Measurements from ENCODE around the gene CACNA1B. TPM values are rescaled to one million over a fixed set of nuclear protein-coding genes. Genes with fewer than 3 reads are reported as not detected.

CACNA1B gene
- total RNA-seq, 1 experiment from 2014 or later = 0.34 TPM

DNA sequence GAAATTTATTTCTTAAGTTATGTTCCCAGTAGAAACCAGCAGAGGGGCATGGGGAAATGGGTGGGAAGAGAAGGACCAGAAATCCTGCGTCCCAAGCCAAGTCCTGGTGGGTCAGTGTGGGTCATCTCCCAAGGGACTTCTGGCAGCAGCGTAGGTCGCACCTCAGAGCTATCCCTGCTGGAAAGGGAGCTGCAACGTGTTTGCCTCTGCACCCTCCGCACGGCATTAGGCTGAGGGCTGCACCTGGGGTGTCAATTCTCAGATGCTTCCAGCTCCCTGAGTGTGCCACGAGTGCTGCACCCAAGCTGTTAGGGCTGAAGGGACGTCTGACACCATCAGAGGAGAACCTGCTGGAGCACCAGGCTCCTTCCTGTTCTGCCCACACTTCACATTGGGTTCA lies 182.8 kb downstream of the CACNA1B start:
- ChIA-PET POLR2A (ENCODE audit: low non-redundant PET) (no interaction called here), CTCF (no interaction called here)
- no peaks in the 10 kb centered on the region for H3K27me3 ChIP-seq (replicated peaks; ENCODE audit: insufficient read depth, low read depth, low read length, poor library complexity)
- no peak for TF ChIP-seq EZH2 (IDR thresholded peaks at IDR 0.05; ENCODE audit: borderline replicate concordance, low read depth, low read length, poor library complexity, severe bottlenecking)
- TF ChIP-seq, protein P1, sequence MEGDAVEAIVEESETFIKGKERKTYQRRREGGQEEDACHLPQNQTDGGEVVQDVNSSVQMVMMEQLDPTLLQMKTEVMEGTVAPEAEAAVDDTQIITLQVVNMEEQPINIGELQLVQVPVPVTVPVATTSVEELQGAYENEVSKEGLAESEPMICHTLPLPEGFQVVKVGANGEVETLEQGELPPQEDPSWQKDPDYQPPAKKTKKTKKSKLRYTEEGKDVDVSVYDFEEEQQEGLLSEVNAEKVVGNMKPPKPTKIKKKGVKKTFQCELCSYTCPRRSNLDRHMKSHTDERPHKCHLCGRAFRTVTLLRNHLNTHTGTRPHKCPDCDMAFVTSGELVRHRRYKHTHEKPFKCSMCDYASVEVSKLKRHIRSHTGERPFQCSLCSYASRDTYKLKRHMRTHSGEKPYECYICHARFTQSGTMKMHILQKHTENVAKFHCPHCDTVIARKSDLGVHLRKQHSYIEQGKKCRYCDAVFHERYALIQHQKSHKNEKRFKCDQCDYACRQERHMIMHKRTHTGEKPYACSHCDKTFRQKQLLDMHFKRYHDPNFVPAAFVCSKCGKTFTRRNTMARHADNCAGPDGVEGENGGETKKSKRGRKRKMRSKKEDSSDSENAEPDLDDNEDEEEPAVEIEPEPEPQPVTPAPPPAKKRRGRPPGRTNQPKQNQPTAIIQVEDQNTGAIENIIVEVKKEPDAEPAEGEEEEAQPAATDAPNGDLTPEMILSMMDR (conservative IDR thresholded peaks at IDR 0.05; ENCODE audit: low read depth, low read length) = no peak
- H3K27ac ChIP-seq (ENCODE audit: low read depth, low read length, poor library complexity, severe bottlenecking) = no peak overlapping the region
- no peaks in the 10 kb centered on the region for H3K4me1 ChIP-seq (ENCODE audit: insufficient read depth, low read length, poor library complexity, severe bottlenecking)
- intact Hi-C loops (cut with micrococcal nuclease; ENCODE audit: unreplicated experiment) = no loop called here
- H3K36me3 ChIP-seq (ENCODE audit: insufficient read depth, low read length, poor library complexity, severe bottlenecking) = no peaks in the 10 kb centered on the region
- no peaks in the 10 kb centered on the region for H3K9me3 ChIP-seq (ENCODE audit: low read depth, low read length, poor library complexity, severe bottlenecking)
- BruUV-seq (replicated peaks) = no TSS peak
- DNase-seq (ENCODE audit: low spot score) = no peak
- H3K4me3 ChIP-seq (ENCODE audit: low read depth, low read length, poor library complexity, severe bottlenecking) = no peak overlapping the region

DNA sequence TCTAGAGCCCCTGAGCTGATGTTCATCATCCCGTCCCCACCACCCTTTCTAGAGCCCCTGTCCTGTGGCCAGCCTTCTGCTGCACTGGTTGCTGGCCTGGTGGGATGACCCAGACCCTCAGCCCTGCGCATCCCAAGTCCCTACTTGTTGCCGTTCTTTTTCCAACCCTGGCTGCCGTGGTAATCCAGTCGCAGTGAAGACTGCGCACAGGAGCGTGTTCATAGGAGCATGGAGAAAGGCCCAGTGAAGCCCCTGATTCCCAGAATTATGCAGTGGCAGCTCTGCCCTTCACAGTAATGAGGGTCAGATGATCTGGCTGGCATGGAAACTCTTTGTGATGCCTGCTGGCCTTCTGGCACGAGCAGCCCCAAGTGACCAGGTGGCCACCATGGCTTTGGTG lies 183.3 kb downstream of the CACNA1B start:
- no peak for DNase-seq (ENCODE audit: low spot score)

DNA sequence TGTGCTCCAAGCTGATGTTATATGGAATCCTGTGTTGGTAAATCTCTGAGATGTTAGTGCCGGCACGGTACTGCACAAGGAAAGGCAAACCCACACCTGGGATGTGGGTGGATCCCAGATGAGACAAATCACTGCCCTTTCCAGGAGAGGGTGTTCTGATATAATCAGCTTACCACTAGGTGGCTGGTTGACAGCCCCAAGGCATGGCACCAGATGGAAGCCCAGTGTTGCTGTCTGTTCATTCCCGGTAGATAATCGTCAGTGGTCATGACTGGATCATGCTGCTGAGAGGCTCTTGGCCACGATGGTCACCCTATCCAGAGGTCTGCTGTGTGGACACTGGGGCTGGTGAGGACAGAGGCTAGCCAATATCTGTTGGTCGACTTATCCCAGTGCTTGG lies 184.0 kb downstream of the CACNA1B start:
- Histone ChIP-seq H3K27ac (ENCODE audit: low read depth, low read length, poor library complexity, severe bottlenecking) (no peak overlapping the region), H3K4me1 (ENCODE audit: insufficient read depth, low read length, poor library complexity, severe bottlenecking) (no peaks in the 10 kb centered on the region), H3K4me3 (ENCODE audit: low read depth, low read length, poor library complexity, severe bottlenecking) (no peak overlapping the region), H3K36me3 (ENCODE audit: insufficient read depth, low read length, poor library complexity, severe bottlenecking) (no peaks in the 10 kb centered on the region), H3K27me3 (replicated peaks; ENCODE audit: insufficient read depth, low read depth, low read length, poor library complexity) (no peaks in the 10 kb centered on the region), H3K9me3 (ENCODE audit: low read depth, low read length, poor library complexity, severe bottlenecking) (no peaks in the 10 kb centered on the region)
- TF ChIP-seq, protein P1 (conservative IDR thresholded peaks at IDR 0.05; ENCODE audit: low read depth, low read length) = no peak
- no peak for TF ChIP-seq EZH2 (IDR thresholded peaks at IDR 0.05; ENCODE audit: borderline replicate concordance, low read depth, low read length, poor library complexity, severe bottlenecking)
- CTCF ChIA-PET = no interaction called here
- intact Hi-C loops (cut with micrococcal nuclease; ENCODE audit: unreplicated experiment) = no loop called here
- BruUV-seq (replicated peaks) = no TSS peak
- POLR2A ChIA-PET (ENCODE audit: low non-redundant PET) = no interaction called here
- no peak for DNase-seq (ENCODE audit: low spot score)

More for the DNA sequence above, 183.3 kb downstream of the CACNA1B start:
- Histone ChIP-seq H3K4me1 (ENCODE audit: insufficient read depth, low read length, poor library complexity, severe bottlenecking) (no peaks in the 10 kb centered on the region), H3K36me3 (ENCODE audit: insufficient read depth, low read length, poor library complexity, severe bottlenecking) (no peaks in the 10 kb centered on the region), H3K9me3 (ENCODE audit: low read depth, low read length, poor library complexity, severe bottlenecking) (no peaks in the 10 kb centered on the region), H3K27me3 (replicated peaks; ENCODE audit: insufficient read depth, low read depth, low read length, poor library complexity) (no peaks in the 10 kb centered on the region), H3K4me3 (ENCODE audit: low read depth, low read length, poor library complexity, severe bottlenecking) (no peak overlapping the region), H3K27ac (ENCODE audit: low read depth, low read length, poor library complexity, severe bottlenecking) (no peak overlapping the region)
- intact Hi-C loops (cut with micrococcal nuclease; ENCODE audit: unreplicated experiment) = no loop called here
- TF ChIP-seq, protein P1 (conservative IDR thresholded peaks at IDR 0.05; ENCODE audit: low read depth, low read length) = no peak
- TF ChIP-seq EZH2 (IDR thresholded peaks at IDR 0.05; ENCODE audit: borderline replicate concordance, low read depth, low read length, poor library complexity, severe bottlenecking) = no peak
- POLR2A ChIA-PET (ENCODE audit: low non-redundant PET) = no interaction called here
- CTCF ChIA-PET = no interaction called here
- BruUV-seq (replicated peaks) = no TSS peak
